Measurements from ENCODE around the gene DNAH14.
A peak's percentile ranks its signal among the peaks of the same experiment; 100 is the strongest.

Gene DNAH14

GRCh38 chr1:225435076-225435475 is 505.6 kb downstream of the DNAH14 start:
- DNase-seq: no peak

GRCh38 chr1:225435487-225435886 is 506.0 kb downstream of the DNAH14 start:
- DNase-seq: no peak

- DNase-seq: no peak
Observed at GRCh38 chr1:225435957-225436392, 506.5 kb downstream of the DNAH14 start.

- DNase-seq: no peak
Observed at GRCh38 chr1:225437710-225438437, 508.4 kb downstream of the DNAH14 start.

- no peak for DNase-seq
Observed at GRCh38 chr1:225440380-225441221, 511.1 kb downstream of the DNAH14 start.

- DNase-seq: no peak
Observed at GRCh38 chr1:225441314-225442122, 512.0 kb downstream of the DNAH14 start.

GRCh38 chr1:225442123-225442505 is 512.6 kb downstream of the DNAH14 start:
- no peak for DNase-seq

- DNase-seq: peak; percentile 13
Observed at GRCh38 chr1:225445639-225446594, 516.4 kb downstream of the DNAH14 start.

- DNase-seq: peak; percentile 39
Observed at GRCh38 chr1:225446595-225446960, 517.1 kb downstream of the DNAH14 start.

- no peak for DNase-seq
Observed at GRCh38 chr1:225446981-225447615, 517.6 kb downstream of the DNAH14 start.

GRCh38 chr1:225447650-225448089 is 518.2 kb downstream of the DNAH14 start:
- DNase-seq: peak; percentile 61

GRCh38 chr1:225448146-225448805 is 518.8 kb downstream of the DNAH14 start:
- DNase-seq: peak; percentile 2
